ENCODE data around the gene U2SURP.
"Not testable (repeated sequence)": the region's sequence is repeated elsewhere in the genome, so short reads cannot be mapped to it uniquely, and the experiment has no call there.

Gene U2SURP

GRCh38 chr3:143011705-143012104 lies 10.3 kb downstream of the U2SURP start:
- DNase-seq (ENCODE audit: low read depth in 2 of 2) = no peak

GRCh38 chr3:143014921-143015320 lies 13.6 kb downstream of the U2SURP start:
- no peak for DNase-seq (ENCODE audit: low read depth in 2 of 2)

- DNase-seq (ENCODE audit: low read depth in 2 of 2) = no peak
Observed at GRCh38 chr3:143016321-143016972, 15.1 kb downstream of the U2SURP start.

GRCh38 chr3:143024351-143024960 lies 23.1 kb downstream of the U2SURP start:
- DNase-seq (ENCODE audit: low read depth in 2 of 2) = no peak

- no peak for DNase-seq (ENCODE audit: low read depth in 2 of 2)
Observed at GRCh38 chr3:143031327-143031726, 30.0 kb downstream of the U2SURP start.

GRCh38 chr3:143031796-143032387 lies 30.5 kb downstream of the U2SURP start:
- not testable (repeated sequence) for DNase-seq (ENCODE audit: low read depth in 2 of 2)

GRCh38 chr3:143035466-143036211 lies 34.3 kb downstream of the U2SURP start:
- no peak for DNase-seq (ENCODE audit: low read depth in 2 of 2)

- DNase-seq (ENCODE audit: low read depth in 2 of 2) = no peak
Observed at GRCh38 chr3:143036557-143036956, 35.2 kb downstream of the U2SURP start.

GRCh38 chr3:143037867-143038266 lies 36.5 kb downstream of the U2SURP start:
- DNase-seq (ENCODE audit: low read depth in 2 of 2) = no peak

- DNase-seq (ENCODE audit: low read depth in 2 of 2) = no peak
Observed at GRCh38 chr3:143040261-143040879, 39.0 kb downstream of the U2SURP start.

GRCh38 chr3:143041903-143042302 lies 40.5 kb downstream of the U2SURP start:
- DNase-seq (ENCODE audit: low read depth in 2 of 2) = no peak

- DNase-seq (ENCODE audit: low read depth in 2 of 2) = no peak
Observed at GRCh38 chr3:143045639-143046038, 44.3 kb downstream of the U2SURP start.

GRCh38 chr3:143046075-143046474 lies 44.7 kb downstream of the U2SURP start:
- not testable (repeated sequence) for DNase-seq (ENCODE audit: low read depth in 2 of 2)

GRCh38 chr3:143054011-143054410 lies 52.6 kb downstream of the U2SURP start:
- no peak for DNase-seq (ENCODE audit: low read depth in 2 of 2)

- DNase-seq (ENCODE audit: low read depth in 2 of 2) = no peak
Observed at GRCh38 chr3:143056372-143056771, 55.0 kb downstream of the U2SURP start.

- DNase-seq (ENCODE audit: low read depth in 2 of 2) = no peak
Observed at GRCh38 chr3:143060906-143061305, 59.5 kb downstream of the U2SURP start.

- DNase-seq (ENCODE audit: low read depth in 2 of 2) = no peak
Observed at GRCh38 chr3:143063018-143063417, 61.6 kb downstream of the U2SURP start.

- DNase-seq (ENCODE audit: low read depth in 2 of 2) = no peak
Observed at GRCh38 chr3:143064777-143065176, 63.4 kb downstream of the U2SURP start.

- no peak for DNase-seq (ENCODE audit: low read depth in 2 of 2)
Observed at GRCh38 chr3:143065364-143065763, 64.0 kb downstream of the U2SURP start.

- no peak for DNase-seq (ENCODE audit: low read depth in 2 of 2)
Observed at GRCh38 chr3:143066033-143066432, 64.7 kb downstream of the U2SURP start.

- no peak for DNase-seq (ENCODE audit: low read depth in 2 of 2)
Observed at GRCh38 chr3:143067201-143067600, 65.8 kb downstream of the U2SURP start.

GRCh38 chr3:143068059-143068458 lies 66.7 kb downstream of the U2SURP start:
- no peak for DNase-seq (ENCODE audit: low read depth in 2 of 2)

All from stimulated activated CD8-positive, alpha-beta memory T cell treated with anti-CD3 and anti-CD28 coated beads, Interleukin-2, amount 100 ng/mL, for 48 hours (primary cell).